Heart left ventricle (tissue), 13 donors: ENCODE data around the gene PILRB.

Experiments used
- POLR2A ChIP-seq, 2 donors: fragments of 450-650 bp; IDR thresholded peaks; one replicate each; pipeline ENCODE4 v1.6.1; 2017; ENCODE audit warnings: antibody characterized with exemption in 2 of 2, mild to moderate bottlenecking in 2 of 2, moderate library complexity in 2 of 2
- TF ChIP-seq, protein P1 (sequence below), 12 donors: fragments of 200-600 bp; sonication (generic) in 4 of 12; IDR thresholded peaks; one replicate each; pipeline versions ENCODE4 v1.5.0 to v1.8.0; 2018 to 2022; ENCODE audit warnings: antibody characterized with exemption in 12 of 12, mild to moderate bottlenecking in 5 of 12
- donor health status: ischemic (EF 13 %, LVEDD 7.1; RV severe dilation, severe dysfunction).
- donor health status: DM: no; HTN: yes; CAD: no.
- donor health status: DM: no; HTN: no; CAD: no.
- donor health status: ischemic (EF 25% LVEDD 6.9; RV normal size, moderate dysfunction).
- donor health status: ischemic (EF 25% LVEDD 5.7; RV mildly dilated, moderate dysfunction).
- donor health status: ischemic (EF 35%, LVEDD 5.7; RV mildly dilated, moderate dysfunction).
- donor health status: nonischemic (EF 11% LVEDD 7.7; RV severe dilation, severe dysfunction).
- donor health status: DM: yes; HTN: yes; CAD: no.
- donor health status: PGD.
- donor health status: ischemic (EF 29% LVEDD 5.4; RV normal size, mild dysfunction).
- donor health status: nonischemic (EF 23%, LVEDD 6.1; RV moderate dilation, normal function).

DNA sequence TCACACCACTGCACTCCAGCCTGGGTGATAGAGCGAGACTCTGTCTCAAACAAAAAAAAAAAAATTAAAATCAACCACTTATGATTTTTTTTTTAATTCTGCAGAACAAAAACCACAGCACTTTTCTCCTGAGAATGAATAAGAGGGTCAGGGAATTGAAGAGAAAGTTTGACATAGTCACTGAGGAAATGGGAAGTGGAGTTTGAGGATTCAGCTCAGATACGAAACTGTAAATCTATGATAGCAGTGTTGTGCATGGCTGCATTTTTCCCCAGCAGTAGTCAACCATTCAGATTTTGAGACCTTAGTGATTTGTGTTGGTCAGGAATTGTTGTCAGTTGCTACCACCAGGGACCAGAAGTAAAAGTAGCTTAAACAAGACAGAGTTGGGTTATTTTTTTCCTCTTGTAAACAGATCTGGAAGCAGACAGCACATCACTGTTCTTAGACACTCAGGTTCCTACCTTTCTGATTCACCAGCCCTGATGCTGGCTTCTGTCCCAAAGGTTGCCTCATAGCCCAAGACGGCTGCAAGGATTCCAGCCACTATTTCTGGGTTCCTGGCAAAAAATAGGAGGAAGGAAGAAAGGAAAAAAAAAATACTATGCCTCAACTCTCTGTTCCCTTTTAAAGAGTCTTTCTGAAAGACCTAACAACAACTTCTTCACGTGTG is 35.5 kb downstream of the PILRB start:
- TF ChIP-seq, protein P1, sequence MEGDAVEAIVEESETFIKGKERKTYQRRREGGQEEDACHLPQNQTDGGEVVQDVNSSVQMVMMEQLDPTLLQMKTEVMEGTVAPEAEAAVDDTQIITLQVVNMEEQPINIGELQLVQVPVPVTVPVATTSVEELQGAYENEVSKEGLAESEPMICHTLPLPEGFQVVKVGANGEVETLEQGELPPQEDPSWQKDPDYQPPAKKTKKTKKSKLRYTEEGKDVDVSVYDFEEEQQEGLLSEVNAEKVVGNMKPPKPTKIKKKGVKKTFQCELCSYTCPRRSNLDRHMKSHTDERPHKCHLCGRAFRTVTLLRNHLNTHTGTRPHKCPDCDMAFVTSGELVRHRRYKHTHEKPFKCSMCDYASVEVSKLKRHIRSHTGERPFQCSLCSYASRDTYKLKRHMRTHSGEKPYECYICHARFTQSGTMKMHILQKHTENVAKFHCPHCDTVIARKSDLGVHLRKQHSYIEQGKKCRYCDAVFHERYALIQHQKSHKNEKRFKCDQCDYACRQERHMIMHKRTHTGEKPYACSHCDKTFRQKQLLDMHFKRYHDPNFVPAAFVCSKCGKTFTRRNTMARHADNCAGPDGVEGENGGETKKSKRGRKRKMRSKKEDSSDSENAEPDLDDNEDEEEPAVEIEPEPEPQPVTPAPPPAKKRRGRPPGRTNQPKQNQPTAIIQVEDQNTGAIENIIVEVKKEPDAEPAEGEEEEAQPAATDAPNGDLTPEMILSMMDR (IDR thresholded peaks at IDR 0.05): no peak
- TF ChIP-seq POLR2A (IDR thresholded peaks at IDR 0.05): no peak
